Effector memory CD8-positive, alpha-beta T cell (primary cell): Measurements from ENCODE around the gene ZNF775.

Experiments
- ATAC-seq: fragments of 150-1000 bp; cut with Tn5 transposase; replicated peaks from 2 replicates; pipeline ENCODE4 v1.10.0; 2021; ENCODE audit warnings: mild to moderate bottlenecking, moderate library complexity
- DNase-seq, 3 experiments: peaks; one replicate each; pipeline ENCODE4 v3.0.0; 2021
- H3K27ac Mint-ChIP-seq, 2 donors: one replicate each; pipeline ENCODE4 v1.8.0; 2022; ENCODE audit warnings: mild to moderate bottlenecking in 2 of 2, mixed read lengths in 2 of 2, moderate library complexity in 2 of 2
- H3K27me3 Mint-ChIP-seq, 2 donors: one replicate each; pipeline ENCODE4 v1.8.0; 2022; ENCODE audit warnings: mixed read lengths in 2 of 2
- H3K36me3 Mint-ChIP-seq: one replicate; pipeline ENCODE4 v1.8.0; 2022; ENCODE audit warnings: mild to moderate bottlenecking, moderate library complexity, mixed read lengths; ENCODE audit not compliant: insufficient read depth
- H3K4me1 Mint-ChIP-seq, 2 donors: one replicate each; pipeline ENCODE4 v1.8.0; 2022; ENCODE audit warnings: low read depth in 2 of 2, mixed read lengths in 2 of 2
- H3K4me3 Mint-ChIP-seq, 2 donors: one replicate each; pipeline ENCODE4 v1.8.0; 2022; ENCODE audit warnings: mild to moderate bottlenecking in 2 of 2, mixed read lengths in 2 of 2, moderate library complexity in 2 of 2
- H3K9me3 Mint-ChIP-seq, 2 donors: one replicate each; pipeline ENCODE4 v1.8.0; 2022; ENCODE audit warnings: mixed read lengths in 2 of 2

The ZNF775 gene

DNA sequence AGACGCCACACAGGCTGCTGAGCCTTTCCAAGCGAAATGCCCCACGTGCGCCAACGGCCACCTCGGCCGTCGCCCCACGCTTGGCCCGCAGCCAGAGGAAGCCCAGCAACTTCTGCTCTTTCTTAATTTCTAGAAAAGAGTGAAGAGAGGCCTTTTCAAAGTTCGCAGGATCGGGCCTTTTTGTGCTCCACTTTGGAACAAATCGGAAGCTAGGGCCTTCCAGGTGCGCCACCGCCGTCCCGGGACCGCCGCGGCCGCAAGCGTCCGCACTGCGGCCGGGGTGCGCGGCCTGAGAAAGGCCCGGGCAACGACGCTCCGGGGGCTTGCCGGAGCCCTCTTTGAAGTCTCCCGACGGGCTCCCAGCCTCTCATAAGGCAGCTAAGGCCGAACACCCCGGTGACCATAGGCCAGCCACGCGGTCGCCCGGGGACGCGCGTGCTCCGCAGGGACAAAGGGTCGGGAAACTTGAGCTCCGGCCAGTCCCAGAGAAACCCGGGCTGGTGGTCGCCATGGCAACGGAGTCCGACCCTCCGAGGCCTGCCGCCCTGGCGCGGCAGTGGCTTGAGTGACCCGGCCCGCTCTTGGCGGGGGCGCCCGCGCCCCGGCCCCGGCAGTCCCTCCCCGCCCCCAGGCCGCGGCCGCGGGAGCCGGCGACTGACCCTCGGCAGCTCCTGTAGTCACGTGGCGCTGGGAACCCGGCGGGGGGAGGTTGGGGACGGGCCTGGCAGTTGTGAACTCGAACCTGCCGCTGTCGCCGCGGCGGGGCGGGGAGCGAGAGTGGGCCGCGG lies 10.8 kb upstream of the ZNF775 start, which contains the start of gene REPIN1:
REPIN1 (plus strand) TSS at position 727 of the 788 bp plus-strand sequence. CDS start 890 bp downstream, outside the sequence.
- ATAC-seq (peak; percentile 50), DNase-seq (peak; percentile 60 to 77 (median 76))
- Mint-ChIP-seq H3K36me3 (peaks cover 18% of the 10 kb centered on the region), H3K4me3 (peak within 1 kb of the TSS; percentile 91), H3K27ac (peak within 1 kb of the TSS; percentile 92), H3K4me1 (peaks cover 23 to 25% of the 10 kb centered on the region in 2 donors), H3K9me3 (no peaks in the 10 kb centered on the region), H3K27me3 (no peaks in the 10 kb centered on the region)

DNA sequence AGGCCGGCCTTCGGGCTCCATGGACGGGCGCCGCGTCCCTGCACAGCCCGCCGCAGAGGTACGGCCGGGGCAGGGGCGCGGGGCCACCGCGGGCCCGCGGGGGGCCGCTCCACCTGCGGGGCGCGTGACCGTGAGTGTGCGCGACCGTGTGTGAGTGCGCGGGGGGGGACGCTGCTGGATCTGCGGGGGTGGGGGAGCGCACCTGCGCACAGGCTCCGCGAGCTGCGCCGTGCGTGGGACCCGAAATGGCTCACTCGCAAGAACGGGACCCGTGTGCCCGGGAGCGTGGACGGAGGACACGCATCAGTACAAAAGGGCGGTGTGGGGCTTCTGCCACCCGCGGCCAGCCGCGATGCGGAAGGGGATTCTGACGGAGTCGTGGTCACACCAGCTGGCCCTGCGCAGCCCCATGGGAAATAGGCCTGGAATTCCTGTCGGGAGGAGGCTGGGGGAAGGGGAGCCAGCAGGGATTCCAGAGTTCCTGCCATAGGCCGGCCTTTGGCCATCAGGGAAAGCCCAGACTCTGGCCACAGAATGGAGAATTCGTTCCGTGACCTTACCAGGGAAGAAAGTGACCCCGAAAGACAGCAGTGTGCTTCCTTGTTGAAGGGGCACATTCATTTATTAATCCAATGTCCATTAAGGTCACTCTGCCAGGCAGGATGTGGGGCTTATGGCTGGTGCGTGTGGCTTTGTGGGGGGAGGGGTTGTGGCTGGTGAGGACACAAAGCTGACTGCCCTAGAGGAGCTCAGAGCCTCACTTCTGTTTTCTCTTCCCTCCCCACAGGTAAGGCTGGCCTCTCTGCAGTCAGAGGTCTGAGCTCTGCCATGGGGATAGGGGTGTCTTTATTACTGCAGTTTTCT lies 10.0 kb upstream of the ZNF775 start:
- Mint-ChIP-seq H3K27ac (peak overlapping the region; percentile 89 to 92), H3K4me3 (peak overlapping the region; percentile 91), H3K4me1 (peaks cover 27 to 28% of the 10 kb centered on the region in 2 donors), H3K9me3 (no peaks in the 10 kb centered on the region), H3K27me3 (no peaks in the 10 kb centered on the region), H3K36me3 (peaks cover 21% of the 10 kb centered on the region)
- ATAC-seq (peak; percentile 51), DNase-seq (peak in 2 of 3 experiments; percentile 33 to 34)

DNA sequence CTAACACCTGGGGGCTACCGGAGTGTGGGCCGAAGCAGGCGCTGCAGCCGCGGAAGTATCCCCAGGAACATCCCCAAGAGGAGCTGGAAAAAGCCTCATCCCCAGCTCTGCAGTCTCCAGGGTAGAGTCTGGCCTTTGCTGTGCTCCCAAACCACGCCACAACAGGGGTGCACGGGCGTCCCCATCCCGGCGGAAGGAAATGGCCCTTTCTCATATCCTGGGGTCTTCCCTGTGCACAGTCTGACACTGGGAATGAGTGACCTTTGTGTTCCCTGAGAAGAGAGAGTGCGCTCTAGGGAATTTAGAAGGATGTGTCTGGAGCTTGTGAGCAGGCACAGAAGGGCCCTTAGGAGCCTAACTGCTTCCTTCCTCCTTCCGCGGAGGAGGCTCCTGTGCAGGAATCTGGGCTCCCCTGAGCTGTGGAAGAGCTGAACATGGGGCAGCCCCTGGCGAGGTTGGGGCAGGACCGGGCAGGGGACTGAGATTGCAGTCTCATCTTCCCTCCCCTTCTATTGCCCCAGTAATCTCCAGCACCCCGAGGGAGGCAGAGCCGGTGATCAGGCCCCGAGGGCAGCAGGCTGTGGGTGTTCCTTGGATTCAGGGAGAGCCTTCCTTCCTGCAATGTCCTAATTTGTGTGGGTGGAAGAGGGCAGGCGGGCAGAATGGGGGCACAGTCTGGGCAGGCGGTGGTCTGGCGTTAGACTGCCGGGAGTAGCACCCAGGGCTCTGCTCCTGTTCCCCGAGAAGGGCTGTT lies 9.2 kb upstream of the ZNF775 start:
- H3K4me3 Mint-ChIP-seq, result peak overlapping the region; percentile 91

DNA sequence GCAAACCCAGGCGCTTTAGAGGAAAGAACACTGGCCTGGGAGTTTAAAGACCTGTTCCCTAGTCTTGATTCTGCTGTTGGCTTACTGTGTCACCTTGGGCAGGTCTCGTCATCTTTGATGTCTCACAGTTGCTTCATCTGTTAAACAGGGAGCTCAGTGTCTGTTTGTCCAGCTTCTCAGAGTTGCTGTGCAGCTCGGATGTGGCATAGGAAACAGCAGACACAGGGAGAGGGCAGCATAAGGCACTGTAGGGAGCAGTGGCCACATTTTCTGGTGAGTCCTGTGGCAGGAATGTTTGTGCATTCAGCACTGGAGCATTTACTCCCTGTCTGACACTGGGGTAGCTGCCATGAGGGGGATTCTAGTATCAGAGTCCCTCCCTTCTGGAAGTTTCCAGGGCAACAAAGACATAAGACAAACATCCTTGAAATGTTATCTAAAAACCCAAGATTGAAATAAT lies 8.5 kb upstream of the ZNF775 start:
- Mint-ChIP-seq H3K36me3 (peaks cover 21% of the 10 kb centered on the region), H3K4me1 (peaks cover 28% of the 10 kb centered on the region in 2 donors), H3K9me3 (no peaks in the 10 kb centered on the region), H3K27ac (no peak overlapping the region), H3K27me3 (no peaks in the 10 kb centered on the region), H3K4me3 (peak overlapping the region in 1 of 2 donors; percentile 19)
- DNase-seq (no peak), ATAC-seq (no peak)

More for the DNA sequence above, 9.2 kb upstream of the ZNF775 start:
- H3K27ac Mint-ChIP-seq, result peak overlapping the region; percentile 89 to 92
- H3K9me3 Mint-ChIP-seq, result no peaks in the 10 kb centered on the region
- peaks cover 21% of the 10 kb centered on the region for H3K36me3 Mint-ChIP-seq
- ATAC-seq, result no peak
- no peaks in the 10 kb centered on the region for H3K27me3 Mint-ChIP-seq
- H3K4me1 Mint-ChIP-seq, result peaks cover 28% of the 10 kb centered on the region in 2 donors
- DNase-seq, result no peak

DNA sequence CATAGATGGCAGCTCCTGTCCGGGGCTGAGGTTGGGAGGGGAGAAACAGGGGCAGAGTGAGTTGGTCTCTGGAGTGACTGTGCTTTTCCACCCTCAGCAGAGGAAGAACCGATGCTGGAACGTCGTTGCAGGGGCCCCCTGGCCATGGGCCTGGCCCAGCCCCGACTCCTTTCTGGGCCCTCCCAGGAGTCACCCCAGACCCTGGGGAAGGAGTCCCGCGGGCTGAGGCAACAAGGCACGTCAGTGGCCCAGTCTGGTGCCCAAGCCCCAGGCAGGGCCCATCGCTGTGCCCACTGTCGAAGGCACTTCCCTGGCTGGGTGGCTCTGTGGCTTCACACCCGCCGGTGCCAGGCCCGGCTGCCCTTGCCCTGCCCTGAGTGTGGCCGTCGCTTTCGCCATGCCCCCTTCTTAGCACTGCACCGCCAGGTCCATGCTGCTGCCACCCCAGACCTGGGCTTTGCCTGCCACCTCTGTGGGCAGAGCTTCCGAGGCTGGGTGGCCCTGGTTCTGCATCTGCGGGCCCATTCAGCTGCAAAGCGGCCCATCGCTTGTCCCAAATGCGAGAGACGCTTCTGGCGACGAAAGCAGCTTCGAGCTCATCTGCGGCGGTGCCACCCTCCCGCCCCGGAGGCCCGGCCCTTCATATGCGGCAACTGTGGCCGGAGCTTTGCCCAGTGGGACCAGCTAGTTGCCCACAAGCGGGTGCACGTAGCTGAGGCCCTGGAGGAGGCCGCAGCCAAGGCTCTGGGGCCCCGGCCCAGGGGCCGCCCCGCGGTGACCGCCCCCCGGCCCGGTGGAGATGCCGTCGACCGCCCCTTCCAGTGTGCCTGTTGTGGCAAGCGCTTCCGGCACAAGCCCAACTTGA lies 7.8 kb upstream of the ZNF775 start:
- ATAC-seq (no peak), DNase-seq (no peak)
- Mint-ChIP-seq H3K9me3 (no peaks in the 10 kb centered on the region), H3K36me3 (peaks cover 21% of the 10 kb centered on the region), H3K27me3 (no peaks in the 10 kb centered on the region), H3K27ac (no peak overlapping the region), H3K4me3 (no peak overlapping the region), H3K4me1 (peaks cover 28 to 33% of the 10 kb centered on the region in 2 donors)

DNA sequence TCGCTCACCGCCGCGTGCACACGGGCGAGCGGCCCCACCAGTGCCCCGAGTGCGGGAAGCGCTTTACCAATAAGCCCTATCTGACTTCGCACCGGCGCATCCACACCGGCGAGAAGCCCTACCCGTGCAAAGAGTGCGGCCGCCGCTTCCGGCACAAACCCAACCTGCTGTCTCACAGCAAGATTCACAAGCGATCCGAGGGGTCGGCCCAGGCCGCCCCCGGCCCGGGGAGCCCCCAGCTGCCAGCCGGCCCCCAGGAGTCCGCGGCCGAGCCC lies 7.2 kb upstream of the ZNF775 start:
- H3K9me3 Mint-ChIP-seq, result no peaks in the 10 kb centered on the region
- no peak for ATAC-seq
- no peak overlapping the region for H3K4me3 Mint-ChIP-seq
- no peak overlapping the region for H3K27ac Mint-ChIP-seq
- peaks cover 21% of the 10 kb centered on the region for H3K36me3 Mint-ChIP-seq
- no peak for DNase-seq
- peaks cover 28 to 33% of the 10 kb centered on the region in 2 donors for H3K4me1 Mint-ChIP-seq
- no peaks in the 10 kb centered on the region for H3K27me3 Mint-ChIP-seq

DNA sequence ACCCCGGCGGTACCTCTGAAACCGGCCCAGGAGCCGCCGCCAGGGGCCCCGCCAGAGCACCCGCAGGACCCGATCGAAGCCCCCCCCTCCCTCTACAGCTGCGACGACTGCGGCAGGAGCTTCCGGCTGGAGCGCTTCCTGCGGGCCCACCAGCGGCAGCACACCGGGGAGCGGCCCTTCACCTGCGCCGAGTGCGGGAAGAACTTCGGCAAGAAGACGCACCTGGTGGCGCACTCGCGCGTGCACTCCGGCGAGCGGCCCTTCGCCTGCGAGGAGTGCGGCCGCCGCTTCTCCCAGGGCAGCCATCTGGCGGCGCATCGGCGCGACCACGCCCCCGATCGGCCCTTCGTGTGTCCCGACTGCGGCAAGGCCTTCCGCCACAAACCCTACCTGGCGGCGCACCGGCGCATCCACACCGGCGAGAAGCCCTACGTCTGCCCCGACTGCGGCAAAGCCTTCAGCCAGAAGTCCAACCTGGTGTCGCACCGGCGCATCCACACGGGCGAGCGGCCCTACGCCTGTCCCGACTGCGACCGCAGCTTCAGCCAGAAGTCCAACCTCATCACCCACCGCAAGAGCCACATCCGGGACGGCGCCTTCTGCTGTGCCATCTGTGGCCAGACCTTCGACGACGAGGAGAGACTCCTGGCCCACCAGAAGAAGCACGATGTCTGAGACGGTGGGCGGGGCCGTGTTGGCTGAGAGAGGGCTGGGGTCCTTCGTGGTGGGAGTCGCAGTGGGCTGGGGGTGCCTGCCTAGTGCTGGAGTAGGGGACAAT lies 6.7 kb upstream of the ZNF775 start:
- no peaks in the 10 kb centered on the region for H3K9me3 Mint-ChIP-seq
- no peaks in the 10 kb centered on the region for H3K27me3 Mint-ChIP-seq
- ATAC-seq (no peak), DNase-seq (no peak)
- H3K36me3 Mint-ChIP-seq, result peaks cover 16% of the 10 kb centered on the region
- no peak overlapping the region for H3K27ac Mint-ChIP-seq
- H3K4me1 Mint-ChIP-seq, result peaks cover 29 to 31% of the 10 kb centered on the region in 2 donors
- H3K4me3 Mint-ChIP-seq, result no peak overlapping the region

DNA sequence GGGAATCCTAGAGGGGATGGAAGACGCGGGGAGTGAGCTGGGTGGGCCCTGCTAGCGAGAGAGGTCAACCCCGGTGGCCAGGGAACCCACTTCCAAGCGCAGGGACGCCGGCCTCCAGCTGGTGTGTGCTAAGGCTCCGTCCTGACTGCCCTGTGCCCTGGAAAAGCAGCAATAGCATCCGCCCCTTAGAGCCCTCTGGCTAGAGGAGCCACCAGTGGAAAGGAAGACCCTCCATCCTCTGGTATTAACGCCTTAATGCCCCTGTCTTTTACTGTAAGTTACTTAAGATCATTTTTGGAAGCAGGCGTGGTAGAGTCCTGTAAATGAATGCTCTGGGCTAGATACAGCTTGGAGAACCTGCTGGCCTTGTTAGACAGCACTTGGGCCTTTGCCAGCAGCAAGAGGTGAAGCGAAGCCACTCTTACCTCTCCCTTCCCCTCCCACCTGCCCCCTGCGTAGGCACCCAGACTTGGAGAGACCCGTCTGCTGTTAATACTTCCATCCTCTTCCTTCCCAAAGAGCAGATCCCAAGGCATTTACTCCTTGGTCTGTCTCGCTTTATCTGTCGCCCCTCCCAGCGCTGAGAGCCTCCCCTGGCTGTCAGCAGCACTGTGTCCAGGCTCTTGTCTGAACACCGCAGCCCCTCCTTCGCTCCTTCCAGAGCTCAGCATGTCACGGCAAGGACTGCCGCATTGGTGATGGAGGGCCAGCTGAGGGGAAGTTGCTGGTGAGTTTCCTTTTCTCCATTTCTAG lies 5.9 kb upstream of the ZNF775 start:
- no peak for DNase-seq
- no peak for ATAC-seq
- Mint-ChIP-seq H3K4me1 (peaks cover 32% of the 10 kb centered on the region in 2 donors), H3K4me3 (no peak overlapping the region), H3K36me3 (peaks cover 10% of the 10 kb centered on the region), H3K9me3 (no peaks in the 10 kb centered on the region), H3K27ac (peak overlapping the region in 1 of 2 donors; percentile 90), H3K27me3 (no peaks in the 10 kb centered on the region)

DNA sequence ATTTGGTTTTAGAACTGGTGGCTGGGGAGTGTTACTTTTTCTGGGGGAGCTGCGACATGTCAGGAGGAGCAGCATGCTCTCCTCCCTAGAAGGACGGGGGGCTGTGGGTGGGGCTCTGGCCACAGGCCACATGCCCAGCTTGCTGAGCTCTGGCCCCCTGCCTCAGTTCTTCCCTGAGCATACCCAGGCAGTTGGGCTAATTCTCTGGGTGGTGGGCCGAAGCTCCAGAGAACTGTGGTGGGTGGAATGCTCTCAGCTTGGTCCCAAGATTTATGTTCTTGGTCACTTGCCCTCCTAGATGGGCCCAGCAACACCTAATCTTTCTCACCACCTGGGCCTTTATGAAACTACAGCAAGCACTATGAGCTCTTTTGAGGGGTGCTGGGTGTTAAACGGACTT lies 5.1 kb upstream of the ZNF775 start:
- ATAC-seq (no peak), DNase-seq (no peak)
- Mint-ChIP-seq H3K9me3 (no peaks in the 10 kb centered on the region), H3K27ac (peak overlapping the region in 1 of 2 donors; percentile 90), H3K4me1 (peaks cover 31 to 34% of the 10 kb centered on the region in 2 donors), H3K4me3 (no peak overlapping the region), H3K36me3 (peaks cover 10% of the 10 kb centered on the region), H3K27me3 (no peaks in the 10 kb centered on the region)

DNA sequence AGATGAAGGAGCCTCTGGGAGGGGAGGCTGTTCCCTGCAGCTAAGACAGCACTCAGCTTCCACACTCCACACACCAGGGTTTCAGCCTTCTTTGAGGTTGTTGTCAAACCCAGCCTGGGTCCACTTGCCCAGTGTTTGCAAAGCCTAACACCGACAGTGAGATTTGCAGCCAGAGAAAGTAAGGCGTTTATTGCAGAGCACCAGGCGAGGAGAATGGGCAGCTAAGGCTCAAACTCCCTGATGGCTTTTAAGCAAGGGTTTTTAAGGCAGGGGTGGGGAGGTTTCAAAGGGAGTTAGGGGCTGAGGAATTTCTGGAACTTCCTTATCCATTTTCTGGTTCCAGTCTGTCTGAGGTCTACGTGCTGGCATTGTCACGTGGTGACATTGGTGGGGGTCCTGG lies 4.7 kb upstream of the ZNF775 start:
- peaks cover 27 to 29% of the 10 kb centered on the region in 2 donors for H3K4me1 Mint-ChIP-seq
- no peak for ATAC-seq
- H3K4me3 Mint-ChIP-seq, result no peak overlapping the region
- peak overlapping the region in 1 of 2 donors; percentile 90 for H3K27ac Mint-ChIP-seq
- peaks cover 8% of the 10 kb centered on the region for H3K36me3 Mint-ChIP-seq
- H3K9me3 Mint-ChIP-seq, result no peaks in the 10 kb centered on the region
- no peaks in the 10 kb centered on the region for H3K27me3 Mint-ChIP-seq
- DNase-seq, result no peak

DNA sequence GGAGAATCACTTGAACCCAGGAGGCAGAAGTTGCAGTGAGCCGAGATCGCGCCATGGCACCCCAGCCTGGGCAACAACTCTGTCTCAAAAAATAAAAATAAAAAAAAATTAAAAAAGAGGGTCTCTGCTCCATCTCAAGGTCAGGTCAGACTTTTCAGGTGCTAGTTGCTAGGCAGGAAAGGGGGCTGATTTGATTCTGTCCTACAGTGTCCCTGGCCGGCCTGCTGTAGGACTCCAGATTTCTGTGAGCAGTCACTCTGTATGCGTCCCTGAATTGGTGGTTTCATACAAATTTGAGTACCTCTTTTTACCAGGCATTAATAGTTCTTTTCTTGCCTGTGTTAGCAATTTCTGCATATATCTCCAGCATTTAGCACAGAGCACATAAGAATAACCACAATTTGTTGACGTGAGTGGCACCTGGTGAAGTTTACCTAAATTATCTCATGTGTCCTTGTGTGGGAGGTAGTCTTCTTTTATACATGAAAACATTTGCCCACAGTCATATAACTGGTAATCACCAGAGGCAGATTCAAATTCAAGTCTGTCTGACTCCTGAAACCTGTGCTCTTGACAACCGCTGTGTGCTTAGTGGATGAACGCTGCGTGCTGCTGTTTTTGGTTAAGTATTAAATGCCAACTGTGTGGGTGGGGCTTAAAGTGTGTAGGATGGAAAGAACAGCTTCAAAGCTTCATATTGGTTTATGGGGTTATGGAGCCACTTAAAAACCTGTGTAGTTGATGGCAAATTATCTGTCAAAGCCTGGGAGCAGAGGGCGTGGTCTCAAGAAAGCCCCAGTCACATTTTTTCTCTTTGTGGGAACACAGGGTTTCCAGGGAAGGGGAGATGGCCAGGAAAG lies 3.2 kb upstream of the ZNF775 start:
- Mint-ChIP-seq H3K36me3 (peaks cover 11% of the 10 kb centered on the region), H3K9me3 (no peaks in the 10 kb centered on the region), H3K27me3 (no peaks in the 10 kb centered on the region), H3K27ac (peak overlapping the region; percentile 32 to 42), H3K4me1 (peaks cover 23 to 28% of the 10 kb centered on the region in 2 donors), H3K4me3 (no peak overlapping the region)
- no peak for ATAC-seq
- no peak for DNase-seq
